ENCODE data around the gene DHX16. TPM values are rescaled to one million over a fixed set of nuclear protein-coding genes. Genes with fewer than 3 reads are reported as not detected.

DHX16 gene
- total RNA-seq, 1 experiment from 2014 or later: 44.5 TPM

DNA sequence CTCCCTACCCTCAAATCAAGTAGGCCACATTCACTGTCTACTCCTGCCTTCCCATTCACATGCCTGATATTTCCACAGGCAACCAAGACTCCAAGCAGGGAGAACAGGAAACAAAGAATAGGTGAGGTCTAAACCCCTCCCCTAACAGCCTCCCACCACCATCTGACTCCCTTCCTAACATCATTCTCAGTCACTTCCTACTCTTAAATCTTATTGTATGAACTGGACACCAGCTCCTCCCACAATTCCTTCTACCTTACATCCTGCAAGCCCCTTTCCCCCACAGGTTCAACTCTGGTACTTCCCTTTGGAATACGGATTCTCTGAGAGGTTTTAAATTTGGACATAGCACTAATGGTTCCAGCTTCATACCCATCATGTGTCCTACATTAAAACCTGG, 26.8 kb downstream of the DHX16 start:
- in situ Hi-C loops (cut with HindIII; ENCODE audit: low pct_unique_long_range_greater_than_20kb, low sequenced_read_pairs): no loop called here
- TF ChIP-seq POLR2AphosphoS5 (IDR thresholded peaks at IDR 0.05; ENCODE audit: low read depth, low read length): no peak
- no peak for TF ChIP-seq SIN3A (IDR thresholded peaks at IDR 0.05; ENCODE audit: borderline replicate concordance, insufficient read depth, low read depth, low read length)
- TF ChIP-seq, protein P1, sequence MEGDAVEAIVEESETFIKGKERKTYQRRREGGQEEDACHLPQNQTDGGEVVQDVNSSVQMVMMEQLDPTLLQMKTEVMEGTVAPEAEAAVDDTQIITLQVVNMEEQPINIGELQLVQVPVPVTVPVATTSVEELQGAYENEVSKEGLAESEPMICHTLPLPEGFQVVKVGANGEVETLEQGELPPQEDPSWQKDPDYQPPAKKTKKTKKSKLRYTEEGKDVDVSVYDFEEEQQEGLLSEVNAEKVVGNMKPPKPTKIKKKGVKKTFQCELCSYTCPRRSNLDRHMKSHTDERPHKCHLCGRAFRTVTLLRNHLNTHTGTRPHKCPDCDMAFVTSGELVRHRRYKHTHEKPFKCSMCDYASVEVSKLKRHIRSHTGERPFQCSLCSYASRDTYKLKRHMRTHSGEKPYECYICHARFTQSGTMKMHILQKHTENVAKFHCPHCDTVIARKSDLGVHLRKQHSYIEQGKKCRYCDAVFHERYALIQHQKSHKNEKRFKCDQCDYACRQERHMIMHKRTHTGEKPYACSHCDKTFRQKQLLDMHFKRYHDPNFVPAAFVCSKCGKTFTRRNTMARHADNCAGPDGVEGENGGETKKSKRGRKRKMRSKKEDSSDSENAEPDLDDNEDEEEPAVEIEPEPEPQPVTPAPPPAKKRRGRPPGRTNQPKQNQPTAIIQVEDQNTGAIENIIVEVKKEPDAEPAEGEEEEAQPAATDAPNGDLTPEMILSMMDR (IDR thresholded peaks at IDR 0.05): no peak
- DNase-seq (ENCODE audit: low read depth, low spot score) (no peak), ATAC-seq (no peak)
- Histone ChIP-seq H3K27me3 (ENCODE audit: control insufficient read depth, insufficient read depth, low read length) (no peaks in the 10 kb centered on the region), H3K4me1 (ENCODE audit: control insufficient read depth, insufficient read depth, low read length) (peaks cover 17% of the 10 kb centered on the region), H3K9me3 (ENCODE audit: control insufficient read depth, insufficient read depth, low read depth, low read length) (no peaks in the 10 kb centered on the region), H3K27ac (ENCODE audit: low read length) (peak overlapping the region; percentile 87), H3K36me3 (ENCODE audit: control insufficient read depth, insufficient read depth, low read length) (no peaks in the 10 kb centered on the region; the same call in 1 of the 2 replicates), H3K4me3 (ENCODE audit: low read depth in 2 of 2, low read length in 2 of 2) (no peak overlapping the region)
- POLR2A ChIA-PET: interaction anchor here (0.6 kb wide), 1 partner anchor 23 kb away, joined by 15 read pairs; no protein-coding TSS in a partner anchor
- intact Hi-C loops (cut with micrococcal nuclease; ENCODE audit: unreplicated experiment): no loop called here
- no TSS peak for BruUV-seq (replicated peaks)
- CTCF ChIA-PET: interaction anchor here (1.1 kb wide), 1 partner anchor 441 kb away, joined by 3 read pairs; no protein-coding TSS in a partner anchor

DNA sequence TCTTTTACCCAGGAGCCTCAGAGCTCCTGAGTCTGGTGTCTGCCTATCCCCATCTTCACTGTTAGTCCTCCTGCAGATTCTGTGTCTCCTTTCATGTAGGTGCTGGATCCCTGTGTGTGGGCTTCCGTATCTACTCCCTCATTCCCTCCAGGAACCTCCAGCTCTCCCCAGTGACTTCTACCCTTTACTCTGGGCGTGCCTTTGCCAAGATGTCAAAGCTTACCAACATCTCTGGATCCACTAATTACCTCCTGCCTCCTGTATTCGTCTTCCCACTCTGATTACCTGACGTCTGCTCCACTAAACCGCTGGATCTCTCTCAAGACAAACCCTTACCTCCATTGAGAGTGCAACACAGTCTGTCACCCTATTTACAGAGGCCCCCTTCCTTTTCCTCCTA, 28.0 kb downstream of the DHX16 start:
- Histone ChIP-seq H3K27ac (ENCODE audit: low read length) (no peak overlapping the region), H3K36me3 (ENCODE audit: control insufficient read depth, insufficient read depth, low read length) (no peaks in the 10 kb centered on the region; the same call in 1 of the 2 replicates), H3K4me3 (ENCODE audit: low read depth in 2 of 2, low read length in 2 of 2) (no peak overlapping the region), H3K9me3 (ENCODE audit: control insufficient read depth, insufficient read depth, low read depth, low read length) (no peaks in the 10 kb centered on the region), H3K27me3 (ENCODE audit: control insufficient read depth, insufficient read depth, low read length) (no peaks in the 10 kb centered on the region), H3K4me1 (ENCODE audit: control insufficient read depth, insufficient read depth, low read length) (peaks cover 17% of the 10 kb centered on the region)
- intact Hi-C loops (cut with micrococcal nuclease; ENCODE audit: unreplicated experiment): no loop called here
- POLR2A ChIA-PET: no interaction called here
- DNase-seq (ENCODE audit: low read depth, low spot score) (no peak), ATAC-seq (no peak)
- in situ Hi-C loops (cut with HindIII; ENCODE audit: low pct_unique_long_range_greater_than_20kb, low sequenced_read_pairs): no loop called here
- no TSS peak for BruUV-seq (replicated peaks)
- CTCF ChIA-PET: no interaction called here
- TF ChIP-seq SIN3A (IDR thresholded peaks at IDR 0.05; ENCODE audit: borderline replicate concordance, insufficient read depth, low read depth, low read length) (no peak), TCF7L2 (IDR thresholded peaks at IDR 0.05; ENCODE audit: low read depth, low read length) (no peak), POLR2AphosphoS5 (IDR thresholded peaks at IDR 0.05; ENCODE audit: low read depth, low read length) (no peak)
- TF ChIP-seq, protein P2, sequence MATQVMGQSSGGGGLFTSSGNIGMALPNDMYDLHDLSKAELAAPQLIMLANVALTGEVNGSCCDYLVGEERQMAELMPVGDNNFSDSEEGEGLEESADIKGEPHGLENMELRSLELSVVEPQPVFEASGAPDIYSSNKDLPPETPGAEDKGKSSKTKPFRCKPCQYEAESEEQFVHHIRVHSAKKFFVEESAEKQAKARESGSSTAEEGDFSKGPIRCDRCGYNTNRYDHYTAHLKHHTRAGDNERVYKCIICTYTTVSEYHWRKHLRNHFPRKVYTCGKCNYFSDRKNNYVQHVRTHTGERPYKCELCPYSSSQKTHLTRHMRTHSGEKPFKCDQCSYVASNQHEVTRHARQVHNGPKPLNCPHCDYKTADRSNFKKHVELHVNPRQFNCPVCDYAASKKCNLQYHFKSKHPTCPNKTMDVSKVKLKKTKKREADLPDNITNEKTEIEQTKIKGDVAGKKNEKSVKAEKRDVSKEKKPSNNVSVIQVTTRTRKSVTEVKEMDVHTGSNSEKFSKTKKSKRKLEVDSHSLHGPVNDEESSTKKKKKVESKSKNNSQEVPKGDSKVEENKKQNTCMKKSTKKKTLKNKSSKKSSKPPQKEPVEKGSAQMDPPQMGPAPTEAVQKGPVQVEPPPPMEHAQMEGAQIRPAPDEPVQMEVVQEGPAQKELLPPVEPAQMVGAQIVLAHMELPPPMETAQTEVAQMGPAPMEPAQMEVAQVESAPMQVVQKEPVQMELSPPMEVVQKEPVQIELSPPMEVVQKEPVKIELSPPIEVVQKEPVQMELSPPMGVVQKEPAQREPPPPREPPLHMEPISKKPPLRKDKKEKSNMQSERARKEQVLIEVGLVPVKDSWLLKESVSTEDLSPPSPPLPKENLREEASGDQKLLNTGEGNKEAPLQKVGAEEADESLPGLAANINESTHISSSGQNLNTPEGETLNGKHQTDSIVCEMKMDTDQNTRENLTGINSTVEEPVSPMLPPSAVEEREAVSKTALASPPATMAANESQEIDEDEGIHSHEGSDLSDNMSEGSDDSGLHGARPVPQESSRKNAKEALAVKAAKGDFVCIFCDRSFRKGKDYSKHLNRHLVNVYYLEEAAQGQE (IDR thresholded peaks at IDR 0.05; ENCODE audit: insufficient read depth in 1 of 2, low read depth in 2 of 2, low read length in 1 of 2): no peak
- TF ChIP-seq, protein P1 (IDR thresholded peaks at IDR 0.05): no peak
